NB4 (cell line): ENCODE data around the gene POU2F2.

Source experiments
- DNase-seq: peaks from one replicate; pipeline ENCODE4 v3.0.0; 2010; ENCODE audit warnings: low read depth
- H3K4me3 ChIP-seq: one replicate; pipeline ENCODE4 v1.5.1; 2011; ENCODE audit warnings: mild to moderate bottlenecking, low read depth, low read length, moderate library complexity
- CTCF ChIP-seq: IDR thresholded peaks from one replicate; pipeline ENCODE4 v1.5.1; 2012; ENCODE audit warnings: low read depth, low read length
- MAX ChIP-seq: IDR thresholded peaks from 2 replicates; pipeline ENCODE4 v1.6.1; 2011; ENCODE audit warnings: low read depth, low read length
- MYC ChIP-seq: IDR thresholded peaks from 2 replicates; pipeline ENCODE4 v1.6.1; 2011; ENCODE audit warnings: low read depth, low read length
- POLR2A ChIP-seq: IDR thresholded peaks from 2 replicates; pipeline ENCODE4 v1.6.1; 2011; ENCODE audit warnings: mild to moderate bottlenecking; ENCODE audit not compliant: insufficient read length; ENCODE audit errors: extremely low read depth

POU2F2 gene

GRCh38 chr19:42175952-42176648 lies 43.9 kb upstream of the POU2F2 start:
- no peak for DNase-seq
- TF ChIP-seq POLR2A (no peak), MYC (no peak), CTCF (no peak), MAX (no peak)
- H3K4me3 ChIP-seq: no peak overlapping the region

GRCh38 chr19:42174958-42175734 lies 42.9 kb upstream of the POU2F2 start:
- TF ChIP-seq POLR2A (no peak), CTCF (no peak), MYC (no peak), MAX (no peak)
- no peak overlapping the region for H3K4me3 ChIP-seq
- DNase-seq: no peak

GRCh38 chr19:42174188-42174587 lies 41.9 kb upstream of the POU2F2 start:
- H3K4me3 ChIP-seq: no peak overlapping the region
- no peak for DNase-seq
- TF ChIP-seq MYC (no peak), MAX (no peak), CTCF (no peak), POLR2A (no peak)

GRCh38 chr19:42173695-42174094 lies 41.4 kb upstream of the POU2F2 start:
- no peak for TF ChIP-seq MYC
- no peak for TF ChIP-seq CTCF
- no peak for TF ChIP-seq MAX
- no peak for TF ChIP-seq POLR2A
- DNase-seq: no peak

GRCh38 chr19:42172261-42172660 lies 40.0 kb upstream of the POU2F2 start:
- TF ChIP-seq POLR2A: no peak
- TF ChIP-seq CTCF: no peak
- DNase-seq: no peak
- H3K4me3 ChIP-seq: no peak overlapping the region

More at GRCh38 chr19:42173695-42174094, 41.4 kb upstream of the POU2F2 start:
- H3K4me3 ChIP-seq: no peak overlapping the region

- TF ChIP-seq CTCF: no peak
- no peak for TF ChIP-seq POLR2A
- no peak for TF ChIP-seq MYC
- no peak for TF ChIP-seq MAX
- H3K4me3 ChIP-seq: no peak overlapping the region
- DNase-seq: no peak
These were observed 38.5 kb upstream of the POU2F2 start for GRCh38 chr19:42170715-42171114.
